ENCODE measurements around the gene SAXO2. TPM values are rescaled to one million over a fixed set of nuclear protein-coding genes. Genes with fewer than 3 reads are reported as not detected.

The SAXO2 gene, protein sequence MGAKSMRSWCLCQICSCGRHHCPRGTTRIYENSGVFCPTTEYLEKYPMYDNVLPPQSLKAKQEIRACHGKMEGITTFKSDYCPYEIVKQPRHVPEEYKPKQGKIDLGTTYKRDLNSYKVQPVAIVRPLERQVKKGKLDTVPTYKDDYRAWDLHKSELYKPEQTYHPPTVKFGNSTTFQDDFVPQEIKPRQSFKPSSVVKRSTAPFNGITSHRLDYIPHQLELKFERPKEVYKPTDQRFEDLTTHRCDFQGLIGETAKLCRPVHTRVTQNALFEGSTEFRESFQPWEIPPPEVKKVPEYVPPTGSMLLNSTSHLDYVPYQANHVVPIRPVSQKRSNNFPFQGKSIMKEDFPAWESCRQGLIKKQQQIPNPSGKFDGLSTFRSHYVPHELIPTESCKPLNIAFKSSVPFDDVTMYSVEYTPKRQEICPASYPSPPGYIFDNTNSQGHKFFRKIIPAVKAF
- 2.8 and 8.0 TPM in 2 replicates for total RNA-seq (2013; cell fraction: nucleolus; rRNA removed)
- total RNA-seq (2014; rRNA removed) = 0.06 and 1.5 TPM in 2 replicates
- 1.2 and 1.7 TPM in 2 replicates for total RNA-seq (2014; rRNA removed; fragmentation: Illumina TruSeq; extraction: Trizol)
- total RNA-seq (2021) = 1.5 and 2.3 TPM in 2 replicates
- not detected for polyA plus RNA-seq (2011; ENCODE audit: low read depth)
- polyA plus RNA-seq (2011; rRNA removed) = 1.5 and 2.0 TPM in 2 replicates
- 0.96 and 1.1 TPM in 2 replicates for polyA plus RNA-seq (2011; cell fraction: cytosol; rRNA removed)
- polyA plus RNA-seq (2011; cell fraction: nucleus; rRNA removed) = 2.2 and 2.6 TPM in 2 replicates
- polyA plus RNA-seq (2012) = 0.32 and 1.5 TPM in 2 replicates
- 0.53 TPM in 1 of 2 replicates, not detected in the other for polyA plus RNA-seq (2014; fragmentation: Illumina TruSeq; extraction: Trizol)
- 1 to 10 TPM in 1 of 2 experiments, under 1 TPM in 1; 0.68 to 1.7 TPM for polyA plus RNA-seq (2014; fragmentation: Nextera tagmentation; extraction: Ambion mirVana)
- 0.55 and 1.2 TPM in 2 replicates for polyA plus RNA-seq (2014; rRNA removed)
- polyA plus RNA-seq (2016; fragmentation: Nextera tagmentation; extraction: Ambion mirVana) = 1 to 10 TPM; 1.2 to 1.6 TPM
- polyA minus RNA-seq (2011; rRNA and poly(A)+ RNA removed) = 0.26 TPM in 1 of 2 replicates, not detected in the other
- polyA minus RNA-seq (2011; cell fraction: cytosol; rRNA and poly(A)+ RNA removed) = not detected in 2 replicates
- polyA minus RNA-seq (2011; cell fraction: nucleus; rRNA and poly(A)+ RNA removed) = 0.73 and 1.5 TPM in 2 replicates
- percentile 34 among the genes with signal in this experiment for Bru-seq, nascent RNA
- percentile 25 among the genes with signal in this experiment for BruChase-seq, experiment 1, labeled RNA remaining after a 6-hour chase
- percentile 23 among the genes with signal in this experiment for BruChase-seq, experiment 2, labeled RNA remaining after a 2-hour chase
- long read RNA-seq, experiment 1 = 0 reads
- long read RNA-seq, experiment 2, partial matches to known transcripts = 0 of 1 reads
- long read RNA-seq, experiment 2, other reads (novel, unspliced or antisense) = 0 of 1 reads

DNA sequence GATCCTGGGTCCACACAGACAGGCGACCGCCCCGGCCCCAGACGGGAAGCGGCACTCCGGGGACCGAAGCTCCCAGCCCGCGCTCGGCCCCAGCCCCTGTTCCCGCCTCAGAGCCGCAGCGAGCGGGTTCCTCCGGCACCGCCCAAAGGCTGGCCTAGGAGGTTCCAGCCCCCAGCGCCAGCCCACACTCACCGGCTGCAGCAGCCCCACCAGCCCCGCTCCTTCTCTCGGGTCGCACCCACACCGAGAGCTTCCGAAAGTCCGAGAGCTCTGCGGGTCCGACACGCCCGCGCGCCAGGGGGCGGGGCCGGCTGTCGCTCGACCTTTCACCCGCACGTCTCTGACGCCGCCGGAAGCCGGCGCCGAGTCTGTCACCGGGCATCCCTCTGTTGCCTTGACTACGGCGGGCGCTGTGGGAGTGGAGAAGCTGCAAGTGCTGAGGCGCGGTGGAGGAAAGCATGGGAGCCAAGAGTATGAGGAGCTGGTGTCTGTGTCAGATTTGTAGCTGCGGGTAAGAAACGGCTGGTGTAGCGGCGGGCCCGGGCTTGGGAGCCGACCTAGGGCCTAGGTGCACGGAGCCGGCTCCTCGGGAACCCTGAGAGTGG, at the start of gene SAXO2, which contains the start of gene EFL1:
Gene SAXO2 (plus strand): TSS at position 397 of the 605 bp plus-strand sequence. CDS start 62 bp downstream, at position 459.
Gene EFL1 (minus strand): TSS at position 313 of the 605 bp plus-strand sequence. CDS start 956 bp downstream, outside the sequence.
- ChIA-PET RAD21 (ENCODE audit: unreplicated experiment) (no interaction called here), POLR2A (interaction anchor here (1.1 kb wide), 1 partner anchor 24 kb away, joined by 4 read pairs; no protein-coding TSS in a partner anchor), SMC1A (ENCODE audit: uncharacterized antibody, unreplicated experiment) (interaction anchor here (1.0 kb wide), 1 partner anchor 18 kb away, joined by 5 read pairs; no protein-coding TSS in a partner anchor), CTCF (interaction anchor here (0.9 to 1.3 kb wide), 3 partner anchors 10 to 268 kb away, joined by 4 to 5 read pairs (median 4); no protein-coding TSS in a partner anchor)
- no peaks in the 10 kb centered on the region for H3K9me3 ChIP-seq (replicated peaks; ENCODE audit: control insufficient read depth, insufficient read depth, low read length)
- peak; percentile 80 for FAIRE-seq
- peaks cover 0 to 4% of the 10 kb centered on the region in 2 experiments; a peak in 1 of 4 replicates for H3K36me3 ChIP-seq (ENCODE audit: control insufficient read depth in 2 of 2, insufficient read depth in 2 of 2, low read length in 1 of 2)
- BruUV-seq (replicated peaks) = no TSS peak
- H3K79me2 ChIP-seq (ENCODE audit: control insufficient read depth, insufficient read depth, low read length) = peaks cover 21% of the 10 kb centered on the region
- in situ Hi-C loops (cut with MboI) (no loop called here), intact Hi-C loops (cut with micrococcal nuclease; ENCODE audit: unreplicated experiment) (loop anchor here (2.0 kb wide), 1 partner anchor 24 kb away; no protein-coding TSS in a partner anchor)
- ATAC-seq = peak; percentile 96
- H3K4me1 ChIP-seq (ENCODE audit: control insufficient read depth, insufficient read depth, low read length) = peaks cover 10% of the 10 kb centered on the region
- H3K9ac ChIP-seq (ENCODE audit: control insufficient read depth, insufficient read depth, low read length) = peak within 1 kb of the TSS; percentile 73
- peak within 1 kb of the TSS; percentile 93 for H2AFZ ChIP-seq (ENCODE audit: control insufficient read depth, low read depth, low read length)
- H4K20me1 ChIP-seq (ENCODE audit: control insufficient read depth, insufficient read depth) = no peaks in the 10 kb centered on the region
- WGBS (ENCODE audit: insufficient coverage, insufficient replicate concordance, low lambda C conversion rate, missing lambda C conversion rate) = under 1% methylated on average over 57 of the region's 57 CpGs
- peak within 1 kb of the TSS; percentile 76 for H3K4me3 ChIP-seq
- peak within 1 kb of the TSS; percentile 69 for H3K27ac ChIP-seq (ENCODE audit: control insufficient read depth, insufficient read depth)
- DNase-seq (ENCODE audit: low read depth, low spot score) = peak; percentile 44
- no peaks in the 10 kb centered on the region for H3K27me3 ChIP-seq (replicated peaks in 1 of 2; ENCODE audit: control insufficient read depth in 2 of 2, insufficient read depth in 2 of 2, low read length in 1 of 2)
- peak within 1 kb of the TSS; percentile 83 for H3K4me2 ChIP-seq (ENCODE audit: control insufficient read depth, insufficient read depth)
- TF ChIP-seq GATAD2B (conservative IDR thresholded peaks at IDR 0.05; ENCODE audit: low read depth) = peak; percentile 42; the same call in 1 of the 2 replicates
- TF ChIP-seq MTA2 (IDR thresholded peaks at IDR 0.05; ENCODE audit: low read depth) = peak; percentile 59; the same call in 1 of the 2 replicates
- peak; percentile 78 for TF ChIP-seq CREB1 (IDR thresholded peaks at IDR 0.05; ENCODE audit: low read depth)
- TF ChIP-seq, protein P1, sequence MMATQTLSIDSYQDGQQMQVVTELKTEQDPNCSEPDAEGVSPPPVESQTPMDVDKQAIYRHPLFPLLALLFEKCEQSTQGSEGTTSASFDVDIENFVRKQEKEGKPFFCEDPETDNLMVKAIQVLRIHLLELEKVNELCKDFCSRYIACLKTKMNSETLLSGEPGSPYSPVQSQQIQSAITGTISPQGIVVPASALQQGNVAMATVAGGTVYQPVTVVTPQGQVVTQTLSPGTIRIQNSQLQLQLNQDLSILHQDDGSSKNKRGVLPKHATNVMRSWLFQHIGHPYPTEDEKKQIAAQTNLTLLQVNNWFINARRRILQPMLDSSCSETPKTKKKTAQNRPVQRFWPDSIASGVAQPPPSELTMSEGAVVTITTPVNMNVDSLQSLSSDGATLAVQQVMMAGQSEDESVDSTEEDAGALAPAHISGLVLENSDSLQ (IDR thresholded peaks at IDR 0.05) = peak; percentile 93
- no peak for TF ChIP-seq SMARCA5 (IDR thresholded peaks at IDR 0.05)
- TF ChIP-seq, protein P2, sequence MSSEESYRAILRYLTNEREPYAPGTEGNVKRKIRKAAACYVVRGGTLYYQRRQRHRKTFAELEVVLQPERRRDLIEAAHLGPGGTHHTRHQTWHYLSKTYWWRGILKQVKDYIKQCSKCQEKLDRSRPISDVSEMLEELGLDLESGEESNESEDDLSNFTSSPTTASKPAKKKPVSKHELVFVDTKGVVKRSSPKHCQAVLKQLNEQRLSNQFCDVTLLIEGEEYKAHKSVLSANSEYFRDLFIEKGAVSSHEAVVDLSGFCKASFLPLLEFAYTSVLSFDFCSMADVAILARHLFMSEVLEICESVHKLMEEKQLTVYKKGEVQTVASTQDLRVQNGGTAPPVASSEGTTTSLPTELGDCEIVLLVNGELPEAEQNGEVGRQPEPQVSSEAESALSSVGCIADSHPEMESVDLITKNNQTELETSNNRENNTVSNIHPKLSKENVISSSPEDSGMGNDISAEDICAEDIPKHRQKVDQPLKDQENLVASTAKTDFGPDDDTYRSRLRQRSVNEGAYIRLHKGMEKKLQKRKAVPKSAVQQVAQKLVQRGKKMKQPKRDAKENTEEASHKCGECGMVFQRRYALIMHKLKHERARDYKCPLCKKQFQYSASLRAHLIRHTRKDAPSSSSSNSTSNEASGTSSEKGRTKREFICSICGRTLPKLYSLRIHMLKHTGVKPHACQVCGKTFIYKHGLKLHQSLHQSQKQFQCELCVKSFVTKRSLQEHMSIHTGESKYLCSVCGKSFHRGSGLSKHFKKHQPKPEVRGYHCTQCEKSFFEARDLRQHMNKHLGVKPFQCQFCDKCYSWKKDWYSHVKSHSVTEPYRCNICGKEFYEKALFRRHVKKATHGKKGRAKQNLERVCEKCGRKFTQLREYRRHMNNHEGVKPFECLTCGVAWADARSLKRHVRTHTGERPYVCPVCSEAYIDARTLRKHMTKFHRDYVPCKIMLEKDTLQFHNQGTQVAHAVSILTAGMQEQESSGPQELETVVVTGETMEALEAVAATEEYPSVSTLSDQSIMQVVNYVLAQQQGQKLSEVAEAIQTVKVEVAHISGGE (CRISPR knock-in tag; IDR thresholded peaks at IDR 0.05) = no peak
- no peak for TF ChIP-seq SREBF2 (IDR thresholded peaks at IDR 0.05; ENCODE audit: low read length)
- TF ChIP-seq BACH1 (IDR thresholded peaks at IDR 0.05; ENCODE audit: borderline replicate concordance) = peak; percentile 34; the same call in 1 of the 2 replicates
- no peak; the same call in 1 of the 2 replicates for TF ChIP-seq HCFC1 (IDR thresholded peaks at IDR 0.05; ENCODE audit: low read length)
- no peak for TF ChIP-seq POLR2AphosphoS2 (IDR thresholded peaks at IDR 0.05; ENCODE audit: low read depth, low read length)
- no peak for TF ChIP-seq ZNF207 (IDR thresholded peaks at IDR 0.05; ENCODE audit: borderline replicate concordance)
- no peak for TF ChIP-seq HDAC2 (IDR thresholded peaks at IDR 0.05)
- TF ChIP-seq TARDBP (IDR thresholded peaks at IDR 0.05; ENCODE audit: borderline replicate concordance) = no peak
- TF ChIP-seq SRF (IDR thresholded peaks at IDR 0.05; ENCODE audit: low read depth in 2 of 2, low read length in 2 of 2) = no peak
- TF ChIP-seq EED (IDR thresholded peaks at IDR 0.05; ENCODE audit: low read depth) = 0 out of 2 replicates have a peak, but pooled peaks have one; percentile 2
